HEK293 (cell line): ENCODE measurements around the gene STARD5.

Experiments used
- GFI1B ChIP-seq: fragments of 450-650 bp; formaldehyde crosslinking; IDR thresholded peaks from 2 replicates; pipeline ENCODE4 v1.5.1; 2016; ENCODE audit warnings: missing biosample characterization, missing genetic modification characterization
- HOXA7 ChIP-seq: sonication (generic); formaldehyde crosslinking; IDR thresholded peaks from 2 replicates; pipeline ENCODE4 v1.8.1; 2022; ENCODE audit warnings: missing genetic modification reagents, borderline replicate concordance
- KLF1 ChIP-seq: fragments of 450-650 bp; formaldehyde crosslinking; IDR thresholded peaks from 2 replicates; pipeline ENCODE4 v1.5.1; 2016; ENCODE audit warnings: missing biosample characterization, missing genetic modification characterization
- KLF7 ChIP-seq: fragments of 450-650 bp; formaldehyde crosslinking; IDR thresholded peaks from 2 replicates; pipeline ENCODE4 v1.5.1; 2016; ENCODE audit warnings: missing biosample characterization, missing genetic modification characterization, borderline replicate concordance
- KLF8 ChIP-seq: fragments of 450-650 bp; formaldehyde crosslinking; IDR thresholded peaks from 2 replicates; pipeline ENCODE4 v1.5.1; 2016; ENCODE audit warnings: missing biosample characterization, missing genetic modification characterization
- KLF9 ChIP-seq: fragments of 450-650 bp; formaldehyde crosslinking; IDR thresholded peaks from 2 replicates; pipeline ENCODE4 v1.5.1; 2016; ENCODE audit warnings: missing biosample characterization, missing genetic modification characterization, low read depth
- REST ChIP-seq: fragments of 450-650 bp; formaldehyde crosslinking; IDR thresholded peaks from 2 replicates; pipeline ENCODE4 v1.5.1; 2016; ENCODE audit warnings: missing biosample characterization, missing genetic modification characterization
- WT1 ChIP-seq: fragments of 450-650 bp; formaldehyde crosslinking; IDR thresholded peaks from 2 replicates; pipeline ENCODE4 v1.5.1; 2016; ENCODE audit warnings: missing biosample characterization, missing genetic modification characterization
- YY2 ChIP-seq: fragments of 450-650 bp; formaldehyde crosslinking; IDR thresholded peaks from 2 replicates; pipeline ENCODE4 v1.5.1; 2016; ENCODE audit warnings: missing biosample characterization, missing genetic modification characterization
- ZBTB21 ChIP-seq: fragments of 450-650 bp; formaldehyde crosslinking; IDR thresholded peaks from 2 replicates; pipeline ENCODE4 v1.5.1; 2017; ENCODE audit warnings: missing biosample characterization, missing genetic modification characterization
- ZFP69B ChIP-seq: fragments of 450-650 bp; formaldehyde crosslinking; IDR thresholded peaks from 2 replicates; pipeline ENCODE4 v1.5.1; 2016; ENCODE audit warnings: missing biosample characterization, missing genetic modification characterization
- ZNF175 ChIP-seq: fragments of 450-650 bp; formaldehyde crosslinking; IDR thresholded peaks from 2 replicates; pipeline ENCODE4 v1.5.1; 2016; ENCODE audit warnings: missing biosample characterization, missing genetic modification characterization
- ZNF223 ChIP-seq: fragments of 450-650 bp; formaldehyde crosslinking; IDR thresholded peaks from 2 replicates; pipeline ENCODE4 v1.5.1; 2016; ENCODE audit warnings: missing biosample characterization, missing genetic modification characterization
- ZNF239 ChIP-seq: fragments of 450-650 bp; formaldehyde crosslinking; IDR thresholded peaks from 2 replicates; pipeline ENCODE4 v1.5.1; 2016; ENCODE audit warnings: missing biosample characterization, missing genetic modification characterization
- ZNF280C ChIP-seq: fragments of 450-650 bp; formaldehyde crosslinking; IDR thresholded peaks from 2 replicates; pipeline ENCODE4 v1.5.1; 2016; ENCODE audit warnings: missing biosample characterization, missing genetic modification characterization
- ZNF302 ChIP-seq: fragments of 450-650 bp; formaldehyde crosslinking; IDR thresholded peaks from 2 replicates; pipeline ENCODE4 v1.5.1; 2016; ENCODE audit warnings: missing biosample characterization, missing genetic modification characterization, low read depth
- ZNF335 ChIP-seq: fragments of 450-650 bp; formaldehyde crosslinking; conservative IDR thresholded peaks from 2 replicates; pipeline ENCODE4 v1.5.1; 2016; ENCODE audit warnings: missing biosample characterization, missing genetic modification characterization
- ZNF362 ChIP-seq: fragments of 450-650 bp; formaldehyde crosslinking; IDR thresholded peaks from 2 replicates; pipeline ENCODE4 v1.5.1; 2016; ENCODE audit warnings: missing biosample characterization, missing genetic modification characterization
- ZNF449 ChIP-seq: fragments of 450-650 bp; formaldehyde crosslinking; IDR thresholded peaks from 2 replicates; pipeline ENCODE4 v1.5.1; 2017; ENCODE audit warnings: missing biosample characterization, mild to moderate bottlenecking, missing genetic modification characterization, moderate library complexity
- ZNF510 ChIP-seq: fragments of 450-650 bp; formaldehyde crosslinking; IDR thresholded peaks from 2 replicates; pipeline ENCODE4 v1.5.1; 2018; ENCODE audit warnings: mild to moderate bottlenecking, missing genetic modification characterization, missing biosample characterization; ENCODE audit not compliant: insufficient replicate concordance
- ZNF514 ChIP-seq: fragments of 450-650 bp; formaldehyde crosslinking; IDR thresholded peaks from 2 replicates; pipeline ENCODE4 v1.5.1; 2016; ENCODE audit warnings: missing biosample characterization, missing genetic modification characterization
- ZNF521 ChIP-seq: fragments of 450-650 bp; formaldehyde crosslinking; IDR thresholded peaks from 2 replicates; pipeline ENCODE4 v1.5.1; 2017; ENCODE audit warnings: missing biosample characterization, mild to moderate bottlenecking, missing genetic modification characterization
- ZNF529 ChIP-seq: fragments of 450-650 bp; formaldehyde crosslinking; IDR thresholded peaks from 2 replicates; pipeline ENCODE4 v1.5.1; 2017; ENCODE audit warnings: missing genetic modification characterization, missing biosample characterization; ENCODE audit not compliant: insufficient replicate concordance
- ZNF585B ChIP-seq: fragments of 450-650 bp; formaldehyde crosslinking; IDR thresholded peaks from 2 replicates; pipeline ENCODE4 v1.5.1; 2016; ENCODE audit warnings: missing biosample characterization, missing genetic modification characterization
- ZNF610 ChIP-seq: fragments of 450-650 bp; formaldehyde crosslinking; IDR thresholded peaks from 2 replicates; pipeline ENCODE4 v1.5.1; 2016; ENCODE audit warnings: missing biosample characterization, missing genetic modification characterization, borderline replicate concordance
- ZNF623 ChIP-seq: fragments of 450-650 bp; formaldehyde crosslinking; IDR thresholded peaks from 2 replicates; pipeline ENCODE4 v1.5.1; 2016; ENCODE audit warnings: missing biosample characterization, missing genetic modification characterization
- ZNF639 ChIP-seq: fragments of 450-650 bp; formaldehyde crosslinking; IDR thresholded peaks from 2 replicates; pipeline ENCODE4 v1.5.1; 2016; ENCODE audit warnings: missing biosample characterization, missing genetic modification characterization
- ZNF677 ChIP-seq: fragments of 450-650 bp; IDR thresholded peaks from 2 replicates; pipeline ENCODE4 v1.5.0; 2018; ENCODE audit warnings: missing biosample characterization, mild to moderate bottlenecking, missing genetic modification characterization, moderate library complexity
- ZNF701 ChIP-seq: fragments of 450-650 bp; formaldehyde crosslinking; IDR thresholded peaks from 2 replicates; pipeline ENCODE4 v1.5.1; 2016; ENCODE audit warnings: missing biosample characterization, missing genetic modification characterization
- ZNF776 ChIP-seq: fragments of 450-650 bp; formaldehyde crosslinking; IDR thresholded peaks from 2 replicates; pipeline ENCODE4 v1.5.0; 2017; ENCODE audit warnings: missing biosample characterization, missing genetic modification characterization, borderline replicate concordance
- ZNF792 ChIP-seq: fragments of 450-650 bp; formaldehyde crosslinking; IDR thresholded peaks from 2 replicates; pipeline ENCODE4 v1.5.1; 2016; ENCODE audit warnings: missing biosample characterization, missing genetic modification characterization

Gene STARD5

GRCh38 chr15:81323944-81324881, at the start of gene STARD5 (continued):
- TF ChIP-seq KLF9 (tag by site-specific recombination) (0 out of 2 replicates have a peak, but pooled peaks have one; percentile 19), KLF8 (tag by site-specific recombination) (0 out of 2 replicates have a peak, but pooled peaks have one; percentile 47), GFI1B (tag by site-specific recombination) (no peak), KLF1 (peak; percentile 53; the same call in 1 of the 2 replicates), REST (tag by site-specific recombination) (no peak), ZNF223 (no peak), ZNF585B (tag by site-specific recombination) (no peak), ZNF521 (no peak), ZNF776 (no peak), ZNF239 (tag by site-specific recombination) (no peak), ZNF639 (tag by site-specific recombination) (peak; percentile 28; the same call in 1 of the 2 replicates), ZNF510 (tag by site-specific recombination) (no peak), ZNF529 (tag by site-specific recombination) (no peak), ZNF302 (tag by site-specific recombination) (no peak), ZNF175 (no peak), ZBTB21 (no peak), ZFP69B (tag by site-specific recombination) (0 out of 2 replicates have a peak, but pooled peaks have one; percentile 9), ZNF610 (tag by site-specific recombination) (peak; percentile 87; the same call in 1 of the 2 replicates), ZNF677 (tag by site-specific recombination) (no peak), ZNF792 (tag by site-specific recombination) (no peak), ZNF514 (tag by site-specific recombination) (no peak), YY2 (tag by site-specific recombination) (no peak), ZNF335 (tag by site-specific recombination) (peak; percentile 72), ZNF701 (tag by site-specific recombination) (no peak), ZNF449 (no peak), ZNF623 (tag by site-specific recombination) (no peak), HOXA7 (CRISPR knock-in tag) (no peak), ZNF280C (tag by site-specific recombination) (no peak), ZNF362 (tag by site-specific recombination) (no peak), WT1 (no peak), KLF7 (tag by site-specific recombination) (no peak)
